ENCODE measurements around the gene CDH13. TPM values are rescaled to one million over a fixed set of nuclear protein-coding genes. Genes with fewer than 3 reads are reported as not detected.

Gene CDH13
- total RNA-seq, 2 donors from 2014 or later = 4.1 to 7.1 TPM

GRCh38 chr16:83549316-83550182, 922.8 kb downstream of the CDH13 start:
- ATAC-seq (no peak), DNase-seq (no peak)
- intact Hi-C loops (cut with DNase I, micrococcal nuclease) = no loop called here

- DNase-seq (no peak), ATAC-seq (no peak)
- intact Hi-C loops (cut with DNase I, micrococcal nuclease) = no loop called here
These were observed 923.4 kb downstream of the CDH13 start for GRCh38 chr16:83550183-83550569.

GRCh38 chr16:83552228-83552627, 925.5 kb downstream of the CDH13 start:
- DNase-seq (no peak), ATAC-seq (no peak)
- intact Hi-C loops (cut with DNase I, micrococcal nuclease) = no loop called here

- intact Hi-C loops (cut with DNase I, micrococcal nuclease) = no loop called here
- DNase-seq (no peak), ATAC-seq (no peak)
These were observed 926.2 kb downstream of the CDH13 start for GRCh38 chr16:83552930-83553329.

- DNase-seq = no peak
- intact Hi-C loops (cut with DNase I, micrococcal nuclease) = no loop called here
- ATAC-seq = no peak
These were observed 927.3 kb downstream of the CDH13 start for GRCh38 chr16:83554096-83554495.

GRCh38 chr16:83554540-83554939, 927.8 kb downstream of the CDH13 start:
- intact Hi-C loops (cut with DNase I, micrococcal nuclease) = no loop called here
- ATAC-seq = no peak
- no peak for DNase-seq

- no peak for DNase-seq
- ATAC-seq = no peak
- intact Hi-C loops (cut with DNase I, micrococcal nuclease) = loop anchor here in 1 of 2 donors (10.0 kb wide), 1 partner anchor 1167 kb away; no protein-coding TSS in a partner anchor
These were observed 935.1 kb downstream of the CDH13 start for GRCh38 chr16:83561876-83562275.

GRCh38 chr16:83568345-83568744, 941.6 kb downstream of the CDH13 start:
- no peak for ATAC-seq
- intact Hi-C loops (cut with DNase I, micrococcal nuclease) = loop anchor here in 1 of 2 donors (10.0 kb wide), 1 partner anchor 1174 kb away; no protein-coding TSS in a partner anchor

GRCh38 chr16:83574388-83574787, 947.6 kb downstream of the CDH13 start:
- intact Hi-C loops (cut with DNase I, micrococcal nuclease) = no loop called here
- ATAC-seq (no peak), DNase-seq (no peak)

More at GRCh38 chr16:83568345-83568744, 941.6 kb downstream of the CDH13 start:
- no peak for DNase-seq

GRCh38 chr16:83577078-83577745, 950.4 kb downstream of the CDH13 start:
- DNase-seq (no peak), ATAC-seq (no peak)
- intact Hi-C loops (cut with DNase I, micrococcal nuclease) = no loop called here

- ATAC-seq = no peak
- no peak for DNase-seq
- intact Hi-C loops (cut with DNase I, micrococcal nuclease) = no loop called here
These were observed 951.4 kb downstream of the CDH13 start for GRCh38 chr16:83578171-83578570.

GRCh38 chr16:83579027-83579426, 952.3 kb downstream of the CDH13 start:
- ATAC-seq = no peak
- DNase-seq = no peak
- intact Hi-C loops (cut with DNase I, micrococcal nuclease) = no loop called here

GRCh38 chr16:83579436-83579835, 952.7 kb downstream of the CDH13 start:
- ATAC-seq (no peak), DNase-seq (no peak)
- intact Hi-C loops (cut with DNase I, micrococcal nuclease) = no loop called here

- DNase-seq = no peak
- ATAC-seq = no peak
- intact Hi-C loops (cut with DNase I, micrococcal nuclease) = no loop called here
These were observed 954.3 kb downstream of the CDH13 start for GRCh38 chr16:83581082-83581481.

- DNase-seq (no peak), ATAC-seq (no peak)
- intact Hi-C loops (cut with DNase I, micrococcal nuclease) = no loop called here
These were observed 955.4 kb downstream of the CDH13 start for GRCh38 chr16:83581994-83582747.

- DNase-seq = no peak
- ATAC-seq = no peak
- intact Hi-C loops (cut with DNase I, micrococcal nuclease) = no loop called here
These were observed 959.3 kb downstream of the CDH13 start for GRCh38 chr16:83586036-83586435.

- intact Hi-C loops (cut with DNase I, micrococcal nuclease) = no loop called here
- ATAC-seq = no peak
- no peak for DNase-seq
These were observed 959.9 kb downstream of the CDH13 start for GRCh38 chr16:83586461-83587200.

GRCh38 chr16:83587201-83587600, 960.4 kb downstream of the CDH13 start:
- DNase-seq = no peak
- no peak for ATAC-seq
- intact Hi-C loops (cut with DNase I, micrococcal nuclease) = no loop called here

- no peak for ATAC-seq
- DNase-seq = no peak
- intact Hi-C loops (cut with DNase I, micrococcal nuclease) = no loop called here
These were observed 961.3 kb downstream of the CDH13 start for GRCh38 chr16:83588070-83588469.
